ENCODE measurements around the gene CENPC.

- TF ChIP-seq CTCF (conservative IDR thresholded peaks at IDR 0.05; ENCODE audit: low read depth, low read length) (no peak), EZH2 (IDR thresholded peaks at IDR 0.05; ENCODE audit: borderline replicate concordance, low read depth, low read length, poor library complexity, severe bottlenecking) (no peak)
Measured at GRCh38 chr4:67576059-67576466, 30.8 kb upstream of the CENPC start.

Measured in A673 (cell line).